ENCODE data around the gene EID3. TPM values are rescaled to one million over a fixed set of nuclear protein-coding genes. Genes with fewer than 3 reads are reported as not detected.

Gene EID3
- total RNA-seq, 1 donor from 2014 or later, result 2.4 TPM

DNA sequence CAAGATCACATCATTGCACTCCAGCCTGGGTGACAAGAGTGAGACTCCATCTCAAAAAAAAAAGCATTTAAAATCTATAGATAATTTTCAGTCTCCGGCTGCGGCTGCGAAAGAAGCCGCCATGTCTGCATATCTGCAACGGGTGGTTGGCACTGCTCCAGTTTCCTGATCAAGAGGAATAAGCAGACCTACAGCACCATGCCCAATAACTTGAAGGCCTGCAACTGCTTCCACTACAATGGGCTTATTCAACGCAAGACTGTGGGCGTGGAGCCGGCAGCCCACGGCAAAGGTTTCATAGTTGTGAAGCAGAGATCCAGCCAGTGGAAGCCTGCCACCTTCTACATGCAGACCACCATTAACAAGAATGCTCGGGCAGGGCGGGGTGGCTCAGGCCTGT lies 30.6 kb upstream of the EID3 start:
- H3K27me3 ChIP-seq (ENCODE audit: control insufficient read depth, insufficient read depth, low read length), result no peaks in the 10 kb centered on the region
- no peak overlapping the region for H3K4me3 ChIP-seq (ENCODE audit: low read depth, low read length)
- TF ChIP-seq, protein P1, sequence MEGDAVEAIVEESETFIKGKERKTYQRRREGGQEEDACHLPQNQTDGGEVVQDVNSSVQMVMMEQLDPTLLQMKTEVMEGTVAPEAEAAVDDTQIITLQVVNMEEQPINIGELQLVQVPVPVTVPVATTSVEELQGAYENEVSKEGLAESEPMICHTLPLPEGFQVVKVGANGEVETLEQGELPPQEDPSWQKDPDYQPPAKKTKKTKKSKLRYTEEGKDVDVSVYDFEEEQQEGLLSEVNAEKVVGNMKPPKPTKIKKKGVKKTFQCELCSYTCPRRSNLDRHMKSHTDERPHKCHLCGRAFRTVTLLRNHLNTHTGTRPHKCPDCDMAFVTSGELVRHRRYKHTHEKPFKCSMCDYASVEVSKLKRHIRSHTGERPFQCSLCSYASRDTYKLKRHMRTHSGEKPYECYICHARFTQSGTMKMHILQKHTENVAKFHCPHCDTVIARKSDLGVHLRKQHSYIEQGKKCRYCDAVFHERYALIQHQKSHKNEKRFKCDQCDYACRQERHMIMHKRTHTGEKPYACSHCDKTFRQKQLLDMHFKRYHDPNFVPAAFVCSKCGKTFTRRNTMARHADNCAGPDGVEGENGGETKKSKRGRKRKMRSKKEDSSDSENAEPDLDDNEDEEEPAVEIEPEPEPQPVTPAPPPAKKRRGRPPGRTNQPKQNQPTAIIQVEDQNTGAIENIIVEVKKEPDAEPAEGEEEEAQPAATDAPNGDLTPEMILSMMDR (IDR thresholded peaks at IDR 0.05; ENCODE audit: insufficient read depth, low read length, severe bottlenecking), result no peak
- FAIRE-seq, result no peak
- no peaks in the 10 kb centered on the region for H3K36me3 ChIP-seq (ENCODE audit: control insufficient read depth, insufficient read depth, low read length)
- DNase-seq (ENCODE audit: low read depth), result no peak

DNA sequence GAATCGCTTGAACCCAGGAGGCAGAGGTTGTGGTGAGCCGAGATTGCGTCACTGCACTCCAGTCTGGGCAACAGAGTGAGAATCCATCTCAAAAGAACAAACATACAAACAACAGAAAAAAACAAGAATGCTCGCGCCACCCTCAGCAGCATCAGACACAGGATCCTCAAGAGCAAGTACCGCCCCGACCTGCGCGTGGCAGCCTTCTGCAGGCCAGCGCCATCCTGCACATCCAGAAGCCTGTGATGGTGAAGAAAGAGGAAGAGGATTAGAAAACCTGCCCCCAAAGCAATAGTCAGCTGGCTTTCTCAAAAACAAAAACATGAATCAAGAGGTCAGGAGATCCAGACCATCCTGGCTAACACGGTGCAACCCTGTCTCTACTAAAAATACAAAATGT lies 30.0 kb upstream of the EID3 start:
- Histone ChIP-seq H3K36me3 (ENCODE audit: control insufficient read depth, insufficient read depth, low read length) (no peaks in the 10 kb centered on the region), H3K27me3 (ENCODE audit: control insufficient read depth, insufficient read depth, low read length) (no peaks in the 10 kb centered on the region), H3K4me3 (ENCODE audit: low read depth, low read length) (no peak overlapping the region)
- TF ChIP-seq, protein P1 (IDR thresholded peaks at IDR 0.05; ENCODE audit: insufficient read depth, low read length, severe bottlenecking), result no peak
- FAIRE-seq (no peak), DNase-seq (ENCODE audit: low read depth) (no peak)

DNA sequence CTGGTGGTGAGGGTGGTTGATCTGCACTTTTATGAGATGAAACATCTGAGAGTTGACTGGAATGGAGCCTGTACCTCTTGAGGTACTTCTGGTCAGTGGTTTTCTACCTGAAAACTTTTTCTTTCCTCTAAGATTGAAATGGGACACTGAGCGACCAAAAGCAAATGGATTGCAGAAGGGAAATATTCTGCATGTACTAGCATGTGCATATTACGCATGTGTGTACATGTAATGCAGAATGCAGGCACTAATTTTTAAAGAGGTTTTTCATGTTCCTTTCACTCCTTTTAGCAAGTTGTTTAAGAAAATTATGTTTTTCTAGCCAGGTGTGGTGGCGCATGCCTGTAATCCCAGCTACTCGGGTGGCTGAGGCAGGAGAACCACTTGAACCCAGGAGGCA lies 28.7 kb upstream of the EID3 start:
- H3K4me3 ChIP-seq (ENCODE audit: low read depth, low read length), result no peak overlapping the region
- FAIRE-seq (no peak), DNase-seq (ENCODE audit: low read depth) (peak; percentile 75)
- no peaks in the 10 kb centered on the region for H3K36me3 ChIP-seq (ENCODE audit: control insufficient read depth, insufficient read depth, low read length)
- TF ChIP-seq, protein P1 (IDR thresholded peaks at IDR 0.05; ENCODE audit: insufficient read depth, low read length, severe bottlenecking), result no peak
- H3K27me3 ChIP-seq (ENCODE audit: control insufficient read depth, insufficient read depth, low read length), result no peaks in the 10 kb centered on the region

DNA sequence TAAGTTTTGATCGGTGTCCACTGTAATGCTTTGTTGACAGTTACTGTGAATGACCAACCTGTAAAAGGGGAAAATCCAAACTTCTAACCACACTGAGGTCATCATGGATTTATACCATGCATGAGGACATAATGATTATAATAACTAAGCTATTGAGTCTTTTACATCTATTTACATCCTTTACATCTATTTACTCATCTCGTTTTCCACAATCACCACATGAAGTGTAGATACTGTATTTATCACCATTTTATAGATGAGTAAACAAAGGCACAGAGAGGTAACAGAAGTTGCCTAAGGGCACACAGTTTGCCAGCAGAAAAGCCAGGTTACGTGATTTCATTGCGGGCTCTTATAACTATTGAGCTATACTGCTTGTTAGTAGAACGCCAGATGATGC lies 27.9 kb upstream of the EID3 start:
- TF ChIP-seq, protein P1 (IDR thresholded peaks at IDR 0.05; ENCODE audit: insufficient read depth, low read length, severe bottlenecking), result no peak
- DNase-seq (ENCODE audit: low read depth) (peak; percentile 56), FAIRE-seq (no peak)
- Histone ChIP-seq H3K4me3 (ENCODE audit: low read depth, low read length) (no peak overlapping the region), H3K27me3 (ENCODE audit: control insufficient read depth, insufficient read depth, low read length) (no peaks in the 10 kb centered on the region), H3K36me3 (ENCODE audit: control insufficient read depth, insufficient read depth, low read length) (no peaks in the 10 kb centered on the region)

DNA sequence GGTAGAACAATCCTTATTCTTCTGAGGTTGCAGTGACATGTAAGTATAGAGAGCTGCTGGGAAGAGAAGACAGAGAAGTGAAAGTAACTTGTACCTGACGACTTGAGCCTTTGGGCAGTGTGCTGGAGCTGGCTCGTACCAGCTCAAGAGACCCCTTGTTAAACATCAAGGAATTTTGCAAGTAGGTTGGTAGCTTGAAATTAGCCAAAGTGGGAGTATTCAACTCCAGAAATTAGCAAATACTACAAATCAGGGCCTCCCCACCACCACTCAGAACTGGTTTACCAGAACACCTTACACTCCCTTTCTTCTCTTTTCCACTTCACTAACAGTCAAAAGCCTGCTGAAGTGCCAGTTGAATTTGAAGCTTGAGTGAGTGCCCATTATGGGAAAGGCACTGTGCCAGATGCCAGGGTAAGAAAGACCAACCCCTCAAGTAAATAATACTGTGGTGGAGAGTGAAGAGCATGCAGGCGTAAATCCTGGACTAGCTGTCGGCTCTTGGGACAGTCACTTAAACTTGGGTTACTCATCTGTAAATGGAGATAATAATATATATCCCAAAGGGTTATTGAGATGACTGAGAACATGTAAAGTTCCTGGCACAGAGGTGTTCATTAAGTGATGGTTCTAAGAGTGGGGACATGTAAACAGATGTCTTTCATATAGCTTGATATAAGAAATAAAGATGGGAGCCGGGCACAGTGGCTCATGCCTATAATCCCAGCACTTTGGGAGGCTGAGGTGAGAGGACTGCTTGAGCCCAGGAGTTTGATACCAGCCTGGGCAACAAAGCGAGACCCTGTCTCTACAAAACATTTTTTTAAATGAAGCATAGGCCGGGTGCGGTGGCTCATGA lies 27.0 kb upstream of the EID3 start:
- Histone ChIP-seq H3K27me3 (ENCODE audit: control insufficient read depth, insufficient read depth, low read length) (no peaks in the 10 kb centered on the region), H3K4me3 (ENCODE audit: low read depth, low read length) (no peak overlapping the region), H3K36me3 (ENCODE audit: control insufficient read depth, insufficient read depth, low read length) (no peaks in the 10 kb centered on the region)
- DNase-seq (ENCODE audit: low read depth), result no peak
- FAIRE-seq, result no peak
- TF ChIP-seq, protein P1 (IDR thresholded peaks at IDR 0.05; ENCODE audit: insufficient read depth, low read length, severe bottlenecking), result no peak

DNA sequence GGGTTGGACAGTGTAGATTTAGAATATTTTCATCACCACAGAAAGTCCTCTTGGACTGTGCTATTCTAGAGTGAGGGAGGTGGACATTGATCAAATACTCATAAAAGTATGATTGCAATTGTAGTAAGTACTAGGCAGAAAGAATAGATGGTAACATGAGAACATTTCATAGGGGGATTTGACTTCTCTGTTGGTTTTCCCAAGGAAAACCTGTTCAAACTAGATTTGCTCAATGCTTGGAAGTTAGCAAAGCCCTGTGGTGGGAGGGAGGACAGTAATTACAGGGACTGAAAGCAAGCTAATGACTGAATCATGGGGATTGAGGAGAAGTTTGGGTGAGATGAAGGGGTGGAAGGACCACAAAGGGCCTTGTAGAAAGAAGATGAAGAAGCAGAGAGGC lies 24.4 kb upstream of the EID3 start:
- no peak for FAIRE-seq
- H3K36me3 ChIP-seq (ENCODE audit: control insufficient read depth, insufficient read depth, low read length), result no peaks in the 10 kb centered on the region
- TF ChIP-seq, protein P1 (IDR thresholded peaks at IDR 0.05; ENCODE audit: insufficient read depth, low read length, severe bottlenecking), result no peak
- no peaks in the 10 kb centered on the region for H3K27me3 ChIP-seq (ENCODE audit: control insufficient read depth, insufficient read depth, low read length)
- no peak for DNase-seq (ENCODE audit: low read depth)
- H3K4me3 ChIP-seq (ENCODE audit: low read depth, low read length), result no peak overlapping the region
